GM18499 (cell line): Measurements from ENCODE around the gene MN1.

ENCODE experiments used
- ATAC-seq: cut with Tn5 transposase; IDR thresholded peaks from one replicate; pipeline ENCODE4 v1.9.1; 2021; ENCODE audit warnings: moderate number of reproducible peaks; ENCODE audit not compliant: insufficient read depth, unreplicated experiment

Gene MN1

GRCh38 chr22:27723158-27723557 lies 78.4 kb downstream of the MN1 start:
- no peak for ATAC-seq

DNA sequence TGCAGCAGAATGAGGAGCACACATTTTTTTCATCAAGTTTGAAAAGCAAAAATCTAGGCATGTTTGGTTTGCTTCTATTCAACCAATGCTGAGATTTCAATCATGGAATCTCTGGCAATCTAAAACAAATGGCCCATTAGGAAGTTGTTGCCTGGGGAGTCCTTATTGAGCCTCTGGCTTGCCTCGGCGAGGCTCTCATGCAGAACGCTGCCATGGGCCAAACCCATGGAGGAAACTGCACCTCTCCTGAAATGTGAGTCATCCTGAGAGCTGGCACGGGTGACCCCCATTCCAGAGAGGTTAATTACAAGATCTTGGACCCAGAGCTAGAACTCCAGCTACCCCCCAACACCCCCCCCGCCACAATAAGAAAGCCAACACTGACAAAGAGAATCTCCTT lies 80.7 kb downstream of the MN1 start:
- no peak for ATAC-seq

DNA sequence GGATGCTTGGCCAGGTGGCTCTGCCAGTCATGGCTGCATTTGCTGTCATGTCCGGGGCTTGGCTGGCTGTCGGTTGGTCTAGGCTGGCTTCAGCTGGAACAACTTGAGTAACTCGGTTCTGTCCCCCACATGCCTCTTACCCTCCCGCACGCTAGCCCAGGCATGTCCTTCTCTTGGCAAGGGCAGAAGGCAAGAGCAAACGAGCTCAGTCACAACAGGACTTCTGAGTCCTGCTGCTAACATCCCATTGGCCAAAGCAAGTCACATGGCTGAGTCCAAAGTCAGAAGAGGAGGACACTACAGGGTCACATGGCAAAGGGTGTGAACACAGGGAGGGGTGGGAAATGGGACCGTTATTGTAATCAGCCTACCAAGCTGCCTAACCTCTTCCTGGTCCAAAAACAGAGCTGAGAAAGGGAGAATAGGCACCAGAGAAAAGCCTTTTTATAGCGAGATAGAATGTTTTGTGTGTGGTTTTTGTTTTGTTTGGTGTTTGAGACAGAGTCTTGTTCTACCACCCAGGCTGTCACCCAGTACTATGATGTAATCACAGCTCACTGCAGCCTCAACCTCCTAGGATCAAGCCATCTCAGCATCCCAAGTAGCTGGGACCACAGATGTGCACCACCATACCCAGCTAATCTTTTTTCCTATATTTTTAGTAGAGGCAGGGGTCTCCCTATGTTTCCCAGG lies 81.9 kb downstream of the MN1 start:
- ATAC-seq = no peak

DNA sequence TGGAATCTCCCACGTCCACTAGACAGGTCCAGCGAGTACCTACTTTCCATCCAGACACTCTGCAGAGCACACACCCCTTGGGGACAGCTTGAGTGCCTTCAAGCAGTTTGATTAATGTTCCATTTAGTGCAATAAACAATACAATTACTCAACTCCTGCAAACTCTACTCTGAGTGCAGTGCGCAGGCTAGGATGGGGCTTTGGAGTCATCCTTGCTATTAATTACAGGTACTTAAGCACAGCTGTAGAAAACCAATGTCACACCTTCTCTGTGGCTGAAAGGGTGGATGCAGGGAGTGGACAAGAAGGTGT lies 82.6 kb downstream of the MN1 start:
- no peak for ATAC-seq

GRCh38 chr22:27718186-27719035 lies 83.1 kb downstream of the MN1 start:
- no peak for ATAC-seq

DNA sequence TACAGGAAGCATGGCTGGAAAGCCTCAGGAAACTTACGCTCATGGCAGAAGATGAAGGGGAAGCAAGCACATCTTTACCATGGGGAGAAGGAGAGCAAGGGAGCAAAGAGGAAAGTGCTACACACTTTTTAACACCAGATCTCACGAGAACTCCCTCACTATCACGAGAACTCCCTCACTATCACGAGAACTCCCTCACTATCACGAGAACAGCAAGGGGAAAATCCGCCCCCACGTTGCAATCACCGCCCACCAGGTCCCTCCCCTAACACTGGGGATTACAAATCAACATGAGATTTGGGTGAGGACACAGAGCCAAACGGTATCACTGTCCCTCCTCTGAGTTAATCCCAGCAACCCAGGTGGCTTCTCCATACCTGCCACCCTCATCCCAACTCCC lies 84.5 kb downstream of the MN1 start:
- no peak for ATAC-seq

DNA sequence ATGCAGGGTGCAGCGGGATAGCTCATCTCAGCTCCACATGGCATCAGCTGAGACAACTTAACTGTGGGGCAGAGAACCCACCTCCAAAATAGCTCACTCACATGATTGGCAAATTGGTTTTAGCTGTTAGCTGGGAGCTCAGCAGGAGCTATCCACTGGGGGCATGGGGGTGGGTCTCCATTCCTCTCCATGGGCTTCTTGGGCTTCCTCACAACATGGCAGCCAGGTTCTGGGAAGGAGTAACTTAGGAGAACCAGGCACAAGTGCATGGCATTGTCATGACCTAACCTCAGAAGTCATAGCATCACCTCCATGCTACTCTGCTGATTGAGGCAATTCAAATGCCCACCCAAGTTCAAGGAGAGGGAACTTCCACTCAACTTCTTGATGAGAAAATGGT lies 85.5 kb downstream of the MN1 start:
- no peak for ATAC-seq

DNA sequence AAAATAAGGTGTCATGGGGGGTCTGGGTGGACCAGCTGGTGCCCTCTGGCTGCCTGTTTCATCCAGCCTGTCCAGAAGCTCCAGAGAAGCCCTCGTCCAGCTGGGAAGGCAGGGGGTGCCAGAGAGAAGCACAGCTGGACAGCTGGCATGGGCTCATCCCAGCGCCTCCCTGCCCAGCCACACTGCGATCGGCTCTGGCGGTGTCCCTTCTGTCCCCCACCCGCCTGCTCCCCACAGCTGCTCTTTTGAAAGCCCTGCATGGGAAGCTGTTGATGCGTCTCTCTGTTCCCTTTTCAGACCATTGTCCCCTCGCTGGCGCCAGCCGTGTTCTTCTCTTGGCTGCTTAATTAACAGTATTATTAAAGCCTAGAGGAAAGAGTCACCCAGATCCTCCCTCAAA lies 86.5 kb downstream of the MN1 start:
- no peak for ATAC-seq

DNA sequence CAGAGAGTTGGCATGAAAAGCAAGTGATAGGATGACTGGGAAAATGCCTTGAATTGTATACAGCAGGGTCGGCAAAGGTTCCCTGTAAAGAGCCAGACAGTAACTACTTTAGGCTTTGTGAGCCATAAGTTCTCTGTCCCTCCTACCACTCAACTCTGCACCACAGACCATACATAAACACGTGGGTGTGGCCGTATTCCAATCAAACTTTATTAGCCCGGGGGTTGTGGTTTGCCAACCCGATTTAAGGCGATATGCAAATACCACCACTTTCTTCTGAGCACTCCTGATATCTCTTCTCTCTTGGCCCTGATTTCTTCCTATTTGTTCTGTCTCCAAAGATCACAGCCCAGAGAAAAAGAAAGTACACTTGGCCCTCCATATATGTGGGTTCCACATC lies 87.5 kb downstream of the MN1 start:
- ATAC-seq = no peak

GRCh38 chr22:27713461-27713860 lies 88.1 kb downstream of the MN1 start:
- ATAC-seq = no peak

DNA sequence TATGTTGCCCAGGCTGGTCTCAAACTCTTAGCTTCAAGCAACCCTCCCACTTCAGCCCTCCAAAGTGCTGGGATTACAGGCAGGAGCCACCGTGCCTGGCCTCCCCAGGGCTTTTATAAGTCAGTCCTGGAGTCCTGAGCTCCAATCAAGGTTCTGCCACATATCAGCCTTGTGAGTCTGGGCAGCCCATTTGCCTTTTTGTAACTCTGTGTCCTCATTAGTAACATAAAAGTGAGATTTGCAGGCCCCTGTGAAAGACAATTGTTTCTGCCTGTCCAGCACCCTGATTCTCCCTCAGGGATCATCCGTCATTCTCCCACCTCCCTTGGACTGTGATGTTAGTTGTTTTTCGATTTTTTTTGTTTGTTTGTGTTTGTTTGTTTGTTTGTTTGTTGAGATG lies 89.8 kb downstream of the MN1 start:
- ATAC-seq = no peak

GRCh38 chr22:27711012-27711411 lies 90.5 kb downstream of the MN1 start:
- ATAC-seq = no peak

DNA sequence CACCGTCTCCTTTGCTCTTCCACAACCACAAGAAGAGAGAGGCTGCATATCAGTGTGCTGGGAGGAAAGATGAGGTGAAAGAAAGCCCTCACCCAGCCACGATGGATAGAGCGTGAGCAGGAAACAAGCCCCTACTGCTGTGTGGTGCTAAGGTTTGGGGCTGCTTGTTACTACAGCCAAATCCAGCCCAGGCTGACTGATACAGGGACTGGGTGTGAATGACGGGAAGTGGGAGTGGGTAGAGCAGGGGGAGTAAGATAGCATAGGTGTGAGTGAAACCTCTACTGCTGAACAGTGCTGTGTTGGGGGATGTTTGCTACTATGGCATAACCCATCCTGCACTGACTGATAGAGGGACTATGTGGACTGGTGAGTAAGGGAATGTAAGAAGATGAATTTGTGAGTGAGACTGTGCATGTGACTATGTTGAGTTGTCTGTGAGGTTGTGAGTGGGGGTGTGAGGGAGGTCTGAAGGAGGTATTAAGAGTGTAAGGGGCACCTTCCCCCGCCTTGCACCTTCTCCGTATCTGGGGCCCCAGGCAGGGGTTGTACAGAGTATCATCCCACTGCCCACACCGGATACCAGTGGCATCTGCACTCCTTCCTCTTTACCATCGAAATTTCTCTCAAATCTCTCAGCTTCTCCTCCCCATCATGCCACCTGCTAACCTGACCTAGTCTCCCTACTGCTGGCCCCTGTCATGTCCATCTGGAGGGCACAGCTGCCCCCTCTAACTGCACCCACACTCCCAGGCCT lies 91.5 kb downstream of the MN1 start:
- no peak for ATAC-seq

DNA sequence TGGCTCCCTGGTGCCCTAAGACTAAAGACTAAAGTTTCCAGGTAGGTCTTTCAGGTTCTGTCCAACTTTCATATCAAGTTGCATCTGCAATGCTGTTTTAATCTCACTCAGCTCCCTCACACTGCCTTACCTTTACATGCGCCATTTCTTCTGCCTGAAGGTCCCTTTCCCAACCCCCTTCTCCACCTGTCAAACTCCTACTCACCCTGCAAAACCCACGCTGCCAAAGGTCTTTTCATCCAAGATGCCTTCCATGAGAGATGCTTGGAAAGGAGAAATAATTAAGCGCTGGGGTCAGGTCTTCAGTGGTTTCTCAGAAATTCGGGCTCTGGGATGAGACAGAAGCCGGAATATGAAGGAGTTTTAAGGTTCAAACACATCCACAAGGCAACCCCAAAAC lies 95.1 kb downstream of the MN1 start:
- no peak for ATAC-seq

DNA sequence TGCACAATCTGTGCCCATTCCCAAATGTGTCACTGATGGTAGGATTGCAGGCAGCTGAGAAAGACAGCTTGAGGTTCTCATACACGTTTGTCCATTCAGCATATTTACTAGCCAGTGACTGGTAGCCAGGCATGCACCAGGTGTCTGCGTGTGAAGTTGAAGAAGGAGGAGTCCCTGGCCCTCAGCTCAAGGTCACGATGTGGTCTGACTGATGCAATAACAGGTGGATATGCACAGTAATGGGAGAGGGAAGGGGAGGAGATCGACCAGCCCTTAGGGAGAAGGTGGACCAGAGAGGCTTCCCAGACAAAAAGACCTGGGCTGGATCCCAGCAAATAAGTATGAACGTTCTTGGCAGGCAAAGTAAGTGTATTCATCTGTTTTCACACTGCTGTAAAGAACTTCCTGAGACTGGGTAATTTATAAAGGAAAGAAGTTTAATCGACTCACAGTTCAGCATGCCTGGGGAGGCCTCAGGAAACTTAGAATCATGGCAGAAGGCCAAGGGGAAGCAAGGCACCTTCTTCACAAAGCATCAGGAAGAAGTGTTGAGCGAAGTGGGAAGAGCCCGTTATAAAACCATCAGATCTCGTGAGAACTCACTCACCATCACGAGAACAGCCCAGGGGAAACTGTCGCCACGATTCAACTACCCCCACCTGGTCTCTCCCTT lies 96.0 kb downstream of the MN1 start:
- ATAC-seq = no peak

DNA sequence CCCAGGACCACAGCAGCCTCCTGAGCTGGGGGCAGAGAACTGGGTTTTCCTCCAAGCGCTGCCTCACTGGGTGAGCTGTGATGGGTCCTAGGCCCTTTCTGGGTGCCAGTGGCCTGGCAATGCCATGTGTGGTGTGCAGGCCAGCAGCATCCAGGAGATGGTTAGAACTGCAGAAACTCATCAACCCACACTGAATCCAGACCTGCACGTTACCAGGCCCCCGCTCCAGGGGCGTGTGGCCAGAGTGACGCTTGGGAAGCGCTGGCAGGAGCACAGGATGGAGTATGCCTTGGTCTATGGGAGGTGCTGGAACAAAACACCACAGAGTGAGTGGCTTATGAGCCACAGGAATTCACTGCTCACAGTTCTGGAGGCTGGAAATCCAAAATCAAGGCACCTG lies 97.0 kb downstream of the MN1 start:
- no peak for ATAC-seq

GRCh38 chr22:27699383-27700019 lies 102.1 kb downstream of the MN1 start:
- no peak for ATAC-seq

GRCh38 chr22:27698813-27699212 lies 102.7 kb downstream of the MN1 start:
- no peak for ATAC-seq
